Measurements from ENCODE around the gene DIP2B.

GRCh38 chr12:50708631-50709030 lies 203.8 kb downstream of the DIP2B start:
- TF ChIP-seq CTCF (IDR thresholded peaks at IDR 0.05; ENCODE audit: low read depth, low read length): no peak
- no peak for TF ChIP-seq EZH2phosphoT487 (IDR thresholded peaks at IDR 0.05; ENCODE audit: low read depth)

All from OCI-LY3 (cell line).